ENCODE results near the gene SMNDC1. TPM values are rescaled to one million over a fixed set of nuclear protein-coding genes. Genes with fewer than 3 reads are reported as not detected.
"Not testable (repeated sequence)": the region's sequence is repeated elsewhere in the genome, so short reads cannot be mapped to it uniquely, and the experiment has no call there.

Gene SMNDC1
- total RNA-seq, 2 experiments from 2014 or later: 40.2 to 48.1 TPM

- no peaks in the 10 kb centered on the region for H3K27me3 Mint-ChIP-seq
- no peak overlapping the region for H3K4me3 Mint-ChIP-seq
- Histone ChIP-seq H3K36me3 (ENCODE audit: insufficient read depth, low read length) (peaks cover 2% of the 10 kb centered on the region), H3K27me3 (ENCODE audit: control insufficient read depth in 1 of 2, insufficient read depth in 2 of 2, low read length in 2 of 2) (no peaks in the 10 kb centered on the region), H3K4me1 (ENCODE audit: insufficient read depth, low read length) (no peaks in the 10 kb centered on the region), H3K27ac (ENCODE audit: low read depth in 1 of 2, low read length in 2 of 2) (no peak overlapping the region), H3K4me3 (ENCODE audit: low read length) (no peak overlapping the region), H3K9me3 (ENCODE audit: control insufficient read depth in 1 of 2, insufficient read depth in 1 of 2, low read length in 2 of 2) (no peaks in the 10 kb centered on the region)
- DNase-seq (no peak), ATAC-seq (ENCODE audit: poor library complexity) (no peak)
- ChIA-PET POLR2A (interaction anchor here (1.0 kb wide), 1 partner anchor 46 kb away, joined by 3 read pairs; no protein-coding TSS in a partner anchor), CTCF (interaction anchor here (0.8 kb wide), 1 partner anchor 115 kb away, joined by 3 read pairs; no protein-coding TSS in a partner anchor)
- H3K36me3 Mint-ChIP-seq (ENCODE audit: low read depth): peaks cover 33% of the 10 kb centered on the region
- intact Hi-C loops (cut with DNase I, micrococcal nuclease): no loop called here
- TF ChIP-seq CTCF (IDR thresholded peaks at IDR 0.05): no peak
- H3K4me1 Mint-ChIP-seq (ENCODE audit: low read depth): peaks cover 31% of the 10 kb centered on the region
- H3K9me3 Mint-ChIP-seq: no peaks in the 10 kb centered on the region
- H3K27ac Mint-ChIP-seq: no peak overlapping the region
Measured at GRCh38 chr10:110254467-110254866, 50.3 kb downstream of the SMNDC1 start.

- no peak for TF ChIP-seq CTCF (IDR thresholded peaks at IDR 0.05)
- intact Hi-C loops (cut with DNase I, micrococcal nuclease): no loop called here
- H3K4me3 ChIP-seq (ENCODE audit: low read length): no peak overlapping the region
- Mint-ChIP-seq H3K36me3 (ENCODE audit: low read depth) (peaks cover 41% of the 10 kb centered on the region), H3K4me1 (ENCODE audit: low read depth) (peaks cover 31% of the 10 kb centered on the region), H3K4me3 (no peak overlapping the region), H3K9me3 (no peaks in the 10 kb centered on the region), H3K27ac (no peak overlapping the region), H3K27me3 (no peaks in the 10 kb centered on the region)
- H3K36me3 ChIP-seq (ENCODE audit: insufficient read depth, low read length): peaks cover 2% of the 10 kb centered on the region
- ChIA-PET CTCF (no interaction called here), POLR2A (no interaction called here)
- no peak overlapping the region for H3K27ac ChIP-seq (ENCODE audit: low read depth in 1 of 2, low read length in 2 of 2)
- no peaks in the 10 kb centered on the region for H3K9me3 ChIP-seq (ENCODE audit: control insufficient read depth in 1 of 2, insufficient read depth in 1 of 2, low read length in 2 of 2)
- no peak for ATAC-seq (ENCODE audit: poor library complexity)
- H3K27me3 ChIP-seq (ENCODE audit: control insufficient read depth in 1 of 2, insufficient read depth in 2 of 2, low read length in 2 of 2): no peaks in the 10 kb centered on the region
- DNase-seq: no peak
- no peaks in the 10 kb centered on the region for H3K4me1 ChIP-seq (ENCODE audit: insufficient read depth, low read length)
Measured at GRCh38 chr10:110252151-110252550, 52.6 kb downstream of the SMNDC1 start.

- DNase-seq; H3K36me3 ChIP-seq (ENCODE audit: insufficient read depth, low read length); H3K4me1 ChIP-seq (ENCODE audit: insufficient read depth, low read length); H3K27me3 ChIP-seq (ENCODE audit: control insufficient read depth in 1 of 2, insufficient read depth in 2 of 2, low read length in 2 of 2); ATAC-seq (ENCODE audit: poor library complexity); H3K9me3 ChIP-seq (ENCODE audit: control insufficient read depth in 1 of 2, insufficient read depth in 1 of 2, low read length in 2 of 2); H3K27me3 Mint-ChIP-seq; H3K9me3 Mint-ChIP-seq; intact Hi-C loops (cut with DNase I, micrococcal nuclease); H3K4me3 ChIP-seq (ENCODE audit: low read length); POLR2A ChIA-PET; CTCF ChIA-PET; H3K27ac Mint-ChIP-seq; H3K4me3 Mint-ChIP-seq; H3K27ac ChIP-seq (ENCODE audit: low read depth in 1 of 2, low read length in 2 of 2): not testable (repeated sequence)
- Mint-ChIP-seq H3K36me3 (ENCODE audit: low read depth) (peaks cover 49% of the 10 kb centered on the region), H3K4me1 (ENCODE audit: low read depth) (peaks cover 31% of the 10 kb centered on the region)
Measured at GRCh38 chr10:110251392-110251791, 53.3 kb downstream of the SMNDC1 start.

- H3K4me3 Mint-ChIP-seq; H3K27me3 ChIP-seq (ENCODE audit: control insufficient read depth in 1 of 2, insufficient read depth in 2 of 2, low read length in 2 of 2); H3K27me3 Mint-ChIP-seq; POLR2A ChIA-PET; H3K27ac Mint-ChIP-seq; H3K9me3 ChIP-seq (ENCODE audit: control insufficient read depth in 1 of 2, insufficient read depth in 1 of 2, low read length in 2 of 2); H3K4me3 ChIP-seq (ENCODE audit: low read length); DNase-seq; H3K4me1 ChIP-seq (ENCODE audit: insufficient read depth, low read length); H3K27ac ChIP-seq (ENCODE audit: low read depth in 1 of 2, low read length in 2 of 2); intact Hi-C loops (cut with DNase I, micrococcal nuclease); ATAC-seq (ENCODE audit: poor library complexity); H3K9me3 Mint-ChIP-seq: not testable (repeated sequence)
- CTCF ChIA-PET: interaction anchor here (1.7 kb wide), 1 partner anchor 30 kb away, joined by 4 read pairs; no protein-coding TSS in a partner anchor
- Mint-ChIP-seq H3K4me1 (ENCODE audit: low read depth) (peaks cover 33% of the 10 kb centered on the region), H3K36me3 (ENCODE audit: low read depth) (peaks cover 52% of the 10 kb centered on the region)
- peaks cover 12% of the 10 kb centered on the region for H3K36me3 ChIP-seq (ENCODE audit: insufficient read depth, low read length)
Measured at GRCh38 chr10:110249489-110249888, 55.2 kb downstream of the SMNDC1 start.

GRCh38 chr10:110247833-110248232 is 56.9 kb downstream of the SMNDC1 start:
- H3K27ac ChIP-seq (ENCODE audit: low read depth in 1 of 2, low read length in 2 of 2); H3K27me3 ChIP-seq (ENCODE audit: control insufficient read depth in 1 of 2, insufficient read depth in 2 of 2, low read length in 2 of 2); intact Hi-C loops (cut with DNase I, micrococcal nuclease); H3K27ac Mint-ChIP-seq; DNase-seq; H3K4me3 ChIP-seq (ENCODE audit: low read length); ATAC-seq (ENCODE audit: poor library complexity); POLR2A ChIA-PET; H3K9me3 ChIP-seq (ENCODE audit: control insufficient read depth in 1 of 2, insufficient read depth in 1 of 2, low read length in 2 of 2); H3K4me3 Mint-ChIP-seq; H3K9me3 Mint-ChIP-seq; H3K27me3 Mint-ChIP-seq; H3K4me1 ChIP-seq (ENCODE audit: insufficient read depth, low read length): not testable (repeated sequence)
- peaks cover 12% of the 10 kb centered on the region for H3K36me3 ChIP-seq (ENCODE audit: insufficient read depth, low read length)
- Mint-ChIP-seq H3K36me3 (ENCODE audit: low read depth) (peaks cover 53% of the 10 kb centered on the region), H3K4me1 (ENCODE audit: low read depth) (peaks cover 24% of the 10 kb centered on the region)
- CTCF ChIA-PET: interaction anchor here (1.7 kb wide), 1 partner anchor 31 kb away, joined by 4 read pairs; no protein-coding TSS in a partner anchor
